ENCODE data around the gene PPFIA1.

DNA sequence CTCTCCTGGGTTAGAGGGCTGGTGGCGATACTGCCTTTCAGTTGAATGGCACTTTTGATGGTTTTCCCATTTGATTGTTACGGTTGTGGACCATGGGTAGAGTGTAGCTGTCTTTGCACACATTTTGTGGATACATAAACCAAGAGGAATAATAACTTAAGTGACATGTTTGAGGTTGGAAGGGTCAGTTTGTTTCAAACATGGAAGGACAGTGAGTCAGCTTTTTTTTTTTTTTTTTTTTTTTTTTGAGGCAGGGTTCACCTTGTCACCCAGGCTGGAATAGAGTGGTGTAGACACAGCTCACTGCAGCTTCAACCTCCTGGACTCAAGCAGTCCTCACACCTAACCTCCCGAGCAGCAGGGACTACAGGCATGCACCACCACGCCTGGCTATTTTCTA lies 41.1 kb downstream of the PPFIA1 start:
- no peak for TF ChIP-seq POLR2A (IDR thresholded peaks at IDR 0.05)
- TF ChIP-seq, protein P1, sequence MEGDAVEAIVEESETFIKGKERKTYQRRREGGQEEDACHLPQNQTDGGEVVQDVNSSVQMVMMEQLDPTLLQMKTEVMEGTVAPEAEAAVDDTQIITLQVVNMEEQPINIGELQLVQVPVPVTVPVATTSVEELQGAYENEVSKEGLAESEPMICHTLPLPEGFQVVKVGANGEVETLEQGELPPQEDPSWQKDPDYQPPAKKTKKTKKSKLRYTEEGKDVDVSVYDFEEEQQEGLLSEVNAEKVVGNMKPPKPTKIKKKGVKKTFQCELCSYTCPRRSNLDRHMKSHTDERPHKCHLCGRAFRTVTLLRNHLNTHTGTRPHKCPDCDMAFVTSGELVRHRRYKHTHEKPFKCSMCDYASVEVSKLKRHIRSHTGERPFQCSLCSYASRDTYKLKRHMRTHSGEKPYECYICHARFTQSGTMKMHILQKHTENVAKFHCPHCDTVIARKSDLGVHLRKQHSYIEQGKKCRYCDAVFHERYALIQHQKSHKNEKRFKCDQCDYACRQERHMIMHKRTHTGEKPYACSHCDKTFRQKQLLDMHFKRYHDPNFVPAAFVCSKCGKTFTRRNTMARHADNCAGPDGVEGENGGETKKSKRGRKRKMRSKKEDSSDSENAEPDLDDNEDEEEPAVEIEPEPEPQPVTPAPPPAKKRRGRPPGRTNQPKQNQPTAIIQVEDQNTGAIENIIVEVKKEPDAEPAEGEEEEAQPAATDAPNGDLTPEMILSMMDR (IDR thresholded peaks at IDR 0.05) = no peak

Data from ovary (tissue), 3 donors.